ENCODE data around the gene TTC17. TPM values are rescaled to one million over a fixed set of nuclear protein-coding genes. Genes with fewer than 3 reads are reported as not detected.

The TTC17 gene
- total and polyA plus RNA-seq, 12 donors: 44.2 to 126 (median 69.2) TPM

- H3K27ac ChIP-seq: no peak overlapping the region
- peak in 2 of 7 donors; percentile 16 to 28 for DNase-seq
- H3K27me3 ChIP-seq: no peaks in the 10 kb centered on the region
- H3K9me3 ChIP-seq (replicated peaks in 1 of 3): no peaks in the 10 kb centered on the region
- no peak for TF ChIP-seq POLR2A (IDR thresholded peaks at IDR 0.05)
- TF ChIP-seq, protein P1, sequence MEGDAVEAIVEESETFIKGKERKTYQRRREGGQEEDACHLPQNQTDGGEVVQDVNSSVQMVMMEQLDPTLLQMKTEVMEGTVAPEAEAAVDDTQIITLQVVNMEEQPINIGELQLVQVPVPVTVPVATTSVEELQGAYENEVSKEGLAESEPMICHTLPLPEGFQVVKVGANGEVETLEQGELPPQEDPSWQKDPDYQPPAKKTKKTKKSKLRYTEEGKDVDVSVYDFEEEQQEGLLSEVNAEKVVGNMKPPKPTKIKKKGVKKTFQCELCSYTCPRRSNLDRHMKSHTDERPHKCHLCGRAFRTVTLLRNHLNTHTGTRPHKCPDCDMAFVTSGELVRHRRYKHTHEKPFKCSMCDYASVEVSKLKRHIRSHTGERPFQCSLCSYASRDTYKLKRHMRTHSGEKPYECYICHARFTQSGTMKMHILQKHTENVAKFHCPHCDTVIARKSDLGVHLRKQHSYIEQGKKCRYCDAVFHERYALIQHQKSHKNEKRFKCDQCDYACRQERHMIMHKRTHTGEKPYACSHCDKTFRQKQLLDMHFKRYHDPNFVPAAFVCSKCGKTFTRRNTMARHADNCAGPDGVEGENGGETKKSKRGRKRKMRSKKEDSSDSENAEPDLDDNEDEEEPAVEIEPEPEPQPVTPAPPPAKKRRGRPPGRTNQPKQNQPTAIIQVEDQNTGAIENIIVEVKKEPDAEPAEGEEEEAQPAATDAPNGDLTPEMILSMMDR (IDR thresholded peaks at IDR 0.05): peak in 4 of 6 experiments; percentile 12 to 25 (median 18)
- intact Hi-C loops (cut with DNase I): no loop called here
- no peak overlapping the region for H3K4me3 ChIP-seq
- WGBS, 4 donors: 76 to 90% (median 82%) methylated on average over 6 of the region's 6 CpGs
- H3K36me3 ChIP-seq (replicated peaks in 1 of 2): no peaks in the 10 kb centered on the region
- H3K4me1 ChIP-seq (replicated peaks in 1 of 2): no peaks in the 10 kb centered on the region
Measured at GRCh38 chr11:43515090-43515489, 156.4 kb downstream of the TTC17 start.

DNA sequence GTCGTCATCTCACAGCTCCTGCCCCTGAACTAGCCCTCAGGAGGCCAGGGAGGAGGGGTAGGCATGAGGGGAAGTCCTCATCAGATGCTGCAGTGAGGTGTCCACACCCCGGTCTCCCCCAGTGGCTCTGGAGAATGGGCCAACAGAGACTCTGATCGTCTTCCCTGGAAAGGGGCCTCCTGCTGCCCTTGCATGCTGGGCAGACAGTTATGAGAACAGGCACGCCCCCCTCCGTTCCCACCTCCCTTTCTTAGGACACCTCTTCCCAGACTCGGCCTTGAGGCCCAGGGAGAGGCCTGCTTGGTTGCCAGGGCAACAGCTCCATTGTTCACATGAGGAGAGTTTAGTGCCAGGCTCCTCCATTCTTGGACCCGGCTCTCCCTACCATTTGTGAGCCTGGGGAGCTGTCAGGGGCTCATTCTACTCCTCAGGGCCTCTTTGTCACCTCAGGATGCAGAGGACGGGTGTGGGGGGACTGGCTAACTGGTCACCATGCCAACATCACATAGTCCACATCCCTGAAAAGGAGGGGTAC, 157.7 kb downstream of the TTC17 start:
- DNase-seq: no peak
- Histone ChIP-seq H3K9me3 (replicated peaks in 1 of 3) (no peaks in the 10 kb centered on the region), H3K4me3 (no peak overlapping the region), H3K36me3 (replicated peaks in 1 of 2) (no peaks in the 10 kb centered on the region), H3K27me3 (no peaks in the 10 kb centered on the region), H3K27ac (no peak overlapping the region), H3K4me1 (replicated peaks in 1 of 2) (no peaks in the 10 kb centered on the region)
- WGBS, 4 donors: 36 to 52% (median 42%) methylated on average over 4 to 8 of the region's 8 CpGs
- TF ChIP-seq, protein P1 (IDR thresholded peaks at IDR 0.05): no peak
- TF ChIP-seq POLR2A (IDR thresholded peaks at IDR 0.05): no peak
- intact Hi-C loops (cut with DNase I): no loop called here

DNA sequence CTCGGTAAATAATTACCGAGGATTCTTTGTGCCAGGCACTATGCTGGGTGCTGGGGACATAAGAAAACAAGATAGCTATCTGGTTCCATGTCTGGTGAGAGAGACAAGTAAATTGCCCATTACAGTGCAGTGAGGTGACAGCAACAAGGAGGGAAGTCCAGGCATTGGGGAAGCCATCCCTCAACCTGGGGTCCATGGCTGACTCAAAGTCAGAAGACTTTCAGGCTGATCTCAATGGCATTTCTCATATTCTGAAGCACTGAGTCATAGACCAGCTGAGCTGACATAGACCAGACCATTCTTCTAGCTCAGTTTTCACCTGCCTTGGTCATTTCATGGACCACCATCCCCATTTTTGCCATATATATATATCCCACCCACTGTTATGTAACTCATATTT, 158.8 kb downstream of the TTC17 start:
- DNase-seq: no peak
- intact Hi-C loops (cut with DNase I): no loop called here
- no peaks in the 10 kb centered on the region for H3K36me3 ChIP-seq (replicated peaks in 1 of 2)
- H3K4me3 ChIP-seq: no peak overlapping the region
- H3K27me3 ChIP-seq: no peaks in the 10 kb centered on the region
- no peak overlapping the region for H3K27ac ChIP-seq
- 82 to 92% (median 91%) methylated on average over 2 of the region's 2 CpGs for WGBS, 4 donors
- TF ChIP-seq POLR2A (IDR thresholded peaks at IDR 0.05): no peak
- TF ChIP-seq, protein P1 (IDR thresholded peaks at IDR 0.05): no peak
- H3K9me3 ChIP-seq (replicated peaks in 1 of 3): no peaks in the 10 kb centered on the region
- no peaks in the 10 kb centered on the region for H3K4me1 ChIP-seq (replicated peaks in 1 of 2)

GRCh38 chr11:43518408-43519160, 159.9 kb downstream of the TTC17 start:
- Histone ChIP-seq H3K27me3 (no peaks in the 10 kb centered on the region), H3K4me3 (no peak overlapping the region), H3K27ac (no peak overlapping the region), H3K9me3 (replicated peaks in 1 of 3) (no peaks in the 10 kb centered on the region), H3K36me3 (replicated peaks in 1 of 2) (no peaks in the 10 kb centered on the region), H3K4me1 (replicated peaks in 1 of 2) (no peaks in the 10 kb centered on the region)
- WGBS, 4 donors: 38 to 53% (median 43%) methylated on average over 8 to 9 of the region's 9 CpGs
- no peak for TF ChIP-seq POLR2A (IDR thresholded peaks at IDR 0.05)
- TF ChIP-seq, protein P1 (IDR thresholded peaks at IDR 0.05): no peak
- intact Hi-C loops (cut with DNase I): no loop called here
- peak in 6 of 7 donors; percentile 49 to 70 (median 56) for DNase-seq
